H1 (cell line): Measurements from ENCODE around the gene LCE4A. TPM values are rescaled to one million over a fixed set of nuclear protein-coding genes. Genes with fewer than 3 reads are reported as not detected.

Experiments
- CTCF ChIA-PET: fragments of 300-600 bp; sonication (Branson Sonifier 250); formaldehyde crosslinking; loops from one replicate; lab custom pipeline; 2021; ENCODE audit not compliant: partially characterized antibody; lab: Charles Lee
- POLR2A ChIA-PET: fragments of 300-600 bp; sonication (Branson Sonifier 250); formaldehyde crosslinking; loops from one replicate; lab custom pipeline; 2021; ENCODE audit warnings: inconsistent platforms; ENCODE audit not compliant: partially characterized antibody; lab: Charles Lee
- DNase-seq, 2 experiments: peaks; one replicate each; pipeline versions ENCODE4 v3.0.0 to v3.0.0-alpha.2; 2010 to 2022; ENCODE audit warnings: low spot score in 2 of 2, low read depth in 1 of 2, mixed read lengths in 1 of 2
- FAIRE-seq: peaks from 2 replicates; lab custom pipeline; 2011; peaks lifted over from hg19 to GRCh38; lab: Jason Lieb, UNC
- H2AFZ ChIP-seq: 2 replicates; pipeline ENCODE4 v1.8.1; 2012; ENCODE audit warnings: low read length, inconsistent platforms
- H2AK5ac ChIP-seq: 2 replicates; pipeline ENCODE4 v1.6.1; 2013; ENCODE audit warnings: low read depth, low read length
- H2BK120ac ChIP-seq: replicated peaks from 2 replicates; pipeline ENCODE3; 2013; ENCODE audit warnings: low read depth, low read length, inconsistent platforms
- H2BK12ac ChIP-seq: 2 replicates; pipeline ENCODE4 v1.6.1; 2013; ENCODE audit warnings: low read depth, low read length
- H2BK15ac ChIP-seq: 2 replicates; pipeline ENCODE4 v1.6.1; 2013; ENCODE audit warnings: low read length
- H2BK20ac ChIP-seq: 2 replicates; pipeline ENCODE4 v1.6.1; 2013; ENCODE audit warnings: low read length
- H2BK5ac ChIP-seq: 2 replicates; pipeline ENCODE4 v1.6.1; 2013; ENCODE audit warnings: low read depth, low read length
- H3K14ac ChIP-seq: 2 replicates; pipeline ENCODE4 v1.6.1; 2013; ENCODE audit warnings: inconsistent platforms; ENCODE audit not compliant: insufficient read length
- H3K18ac ChIP-seq: 2 replicates; pipeline ENCODE4 v1.6.1; 2013; ENCODE audit warnings: low read length; ENCODE audit errors: extremely low read depth
- H3K23ac ChIP-seq: 2 replicates; pipeline ENCODE4 v1.6.1; 2013; ENCODE audit warnings: inconsistent platforms; ENCODE audit not compliant: insufficient read length
- H3K23me2 ChIP-seq: 2 replicates; pipeline ENCODE4 v1.6.1; 2013; ENCODE audit warnings: low read depth, low read length
- H3K27ac ChIP-seq: 2 replicates; pipeline ENCODE4 v1.6.1; 2011; ENCODE audit warnings: low read depth, low read length, inconsistent platforms
- H3K27me3 ChIP-seq, 4 experiments: replicated peaks in 1 of 4; 1 replicate in 1 of 4; 2 replicates in 3 of 4; pipeline versions ENCODE4 v1.6.1 to v1.8.1; 2011 to 2013; ENCODE audit warnings: low read length in 3 of 4, mild to moderate bottlenecking in 3 of 4, inconsistent platforms in 2 of 4, mixed read lengths in 2 of 4, moderate library complexity in 1 of 4; ENCODE audit not compliant: control insufficient read depth in 3 of 4, insufficient read depth in 3 of 4; ENCODE audit errors: extremely low read depth in 1 of 4
- H3K36me3 ChIP-seq, 4 experiments: 2 replicates each; pipeline versions ENCODE4 v1.6.1 to v1.8.1; 2011 to 2013; ENCODE audit warnings: mild to moderate bottlenecking in 4 of 4, low read length in 3 of 4, moderate library complexity in 2 of 4, control low read depth in 1 of 4, inconsistent platforms in 1 of 4; ENCODE audit not compliant: insufficient read depth in 4 of 4, control insufficient read depth in 2 of 4
- H3K4ac ChIP-seq: replicated peaks from 2 replicates; pipeline ENCODE3; 2013; ENCODE audit warnings: low read length, low read depth, mixed read lengths, inconsistent platforms; ENCODE audit not compliant: insufficient read length
- H3K4me1 ChIP-seq, 4 experiments: replicated peaks in 1 of 4; 1 replicate in 1 of 4; 2 replicates in 3 of 4; pipeline versions ENCODE4 v1.6.1 to v1.8.1; 2011 to 2013; ENCODE audit warnings: low read length in 3 of 4, inconsistent platforms in 2 of 4, mixed read lengths in 1 of 4; ENCODE audit not compliant: insufficient read depth in 4 of 4, control insufficient read depth in 3 of 4
- H3K4me2 ChIP-seq, 2 experiments: 2 replicates each; pipeline versions ENCODE4 v1.6.1 to v1.8.1; 2011 to 2013; ENCODE audit warnings: low read depth in 2 of 2, low read length in 2 of 2, control low read depth in 1 of 2, inconsistent platforms in 1 of 2, mild to moderate bottlenecking in 1 of 2; ENCODE audit not compliant: insufficient read depth in 1 of 2
- H3K4me3 ChIP-seq, 4 experiments: fragments of 200-600, 300-600 bp in 1 of 4; sonication (generic), shearing (Covaris generic), sonication (Bioruptor Twin) in 1 of 4; 2 replicates each; pipeline versions ENCODE4 v1.5.1 to v1.8.1; 2011 to 2016; ENCODE audit warnings: low read length in 4 of 4, low read depth in 3 of 4, control low read depth in 2 of 4, inconsistent platforms in 2 of 4, mild to moderate bottlenecking in 2 of 4, mixed read lengths in 1 of 4, moderate library complexity in 1 of 4; ENCODE audit not compliant: insufficient read depth in 2 of 4; ENCODE audit errors: extremely low read depth in 1 of 4
- H3K56ac ChIP-seq: replicated peaks from 2 replicates; pipeline ENCODE3; 2013; ENCODE audit warnings: low read depth, mild to moderate bottlenecking, mixed read lengths, low read length, inconsistent platforms; ENCODE audit not compliant: insufficient read length
- H3K79me1 ChIP-seq: 2 replicates; pipeline ENCODE4 v1.6.1; 2013; ENCODE audit warnings: low read depth, low read length, control low read depth
- H3K79me2 ChIP-seq, 2 experiments: 2 replicates each; pipeline versions ENCODE4 v1.6.1 to v1.8.1; 2012 to 2013; ENCODE audit warnings: low read length in 2 of 2, mild to moderate bottlenecking in 2 of 2, inconsistent platforms in 1 of 2; ENCODE audit not compliant: insufficient read depth in 2 of 2, control insufficient read depth in 1 of 2
- H3K9ac ChIP-seq, 4 experiments: replicated peaks in 1 of 4; 1 replicate in 1 of 4; 2 replicates in 3 of 4; pipeline versions ENCODE4 v1.6.1 to v1.8.1; 2011 to 2013; ENCODE audit warnings: low read depth in 3 of 4, low read length in 3 of 4, control low read depth in 2 of 4, mild to moderate bottlenecking in 2 of 4, moderate library complexity in 2 of 4, inconsistent platforms in 1 of 4; ENCODE audit errors: extremely low read depth in 1 of 4
- H3K9me3 ChIP-seq, 2 experiments: 2 replicates each; pipeline versions ENCODE4 v1.6.1 to v1.8.1; 2012 to 2013; ENCODE audit warnings: mild to moderate bottlenecking in 2 of 2, moderate library complexity in 2 of 2, control low read depth in 1 of 2, inconsistent platforms in 1 of 2, low read depth in 1 of 2, low read length in 1 of 2, mixed read lengths in 1 of 2; ENCODE audit not compliant: insufficient read depth in 2 of 2
- H4K20me1 ChIP-seq, 2 experiments: replicated peaks in 1 of 2; 2 replicates each; pipeline versions ENCODE3 to v1.8.1; 2011 to 2013; ENCODE audit warnings: inconsistent platforms in 2 of 2, low read length in 2 of 2, mild to moderate bottlenecking in 1 of 2; ENCODE audit not compliant: insufficient read depth in 2 of 2, control insufficient read depth in 1 of 2
- H4K5ac ChIP-seq: 2 replicates; pipeline ENCODE4 v1.6.1; 2013; ENCODE audit warnings: low read length, low read depth, mixed read lengths, inconsistent platforms; ENCODE audit not compliant: insufficient read length
- H4K8ac ChIP-seq: 2 replicates; pipeline ENCODE4 v1.8.0; 2013; ENCODE audit warnings: mild to moderate bottlenecking, moderate library complexity, low read length, inconsistent platforms; ENCODE audit not compliant: insufficient read depth; ENCODE audit errors: extremely low read depth
- H4K91ac ChIP-seq: replicated peaks from 2 replicates; pipeline ENCODE3; 2013; ENCODE audit warnings: low read length, mixed read lengths, inconsistent platforms; ENCODE audit not compliant: insufficient read length
- BACH1 ChIP-seq: IDR thresholded peaks from 2 replicates; pipeline ENCODE4 v1.6.1; 2012; ENCODE audit warnings: low read length, improper control_type of control experiment
- BCL11A ChIP-seq, 2 experiments: IDR thresholded peaks; one replicate each; pipeline ENCODE4 v1.6.1; 2011; ENCODE audit warnings: low read depth in 2 of 2, low read length in 2 of 2, mild to moderate bottlenecking in 2 of 2
- BRCA1 ChIP-seq: IDR thresholded peaks from 2 replicates; pipeline ENCODE4 v1.6.1; 2012; ENCODE audit warnings: low read depth, low read length, improper control_type of control experiment
- CTBP2 ChIP-seq: IDR thresholded peaks from 2 replicates; pipeline ENCODE4 v1.7.0; 2011; ENCODE audit warnings: borderline replicate concordance, mild to moderate bottlenecking, moderate library complexity, mixed read lengths, low read length; ENCODE audit not compliant: insufficient read depth, insufficient read length
- KDM1A ChIP-seq: fragments of 200-600, 300-600 bp; sonication (generic); IDR thresholded peaks from 2 replicates; pipeline ENCODE4 v1.7.1; 2016; ENCODE audit warnings: mild to moderate bottlenecking, low read length, borderline replicate concordance
- SUZ12 ChIP-seq: fragments of 200-600 bp; sonication (generic); IDR thresholded peaks from 2 replicates; pipeline ENCODE4 v1.6.1; 2012; ENCODE audit warnings: mild to moderate bottlenecking, inconsistent platforms, low read length, moderate library complexity, mixed read lengths
- polyA plus RNA-seq, 7 experiments: library from polyadenylated mRNA; depleted of rRNA in 3 of 7; stranded (reverse) in 5 of 7; unstranded in 2 of 7; fragments of >200 nt in 5 of 7; fragments of 200-250 nt in 2 of 7; gene quantifications; 1 replicate in 5 of 7; 2 replicates in 1 of 7; 4 replicates in 1 of 7; pipeline versions ENCODE4 v1.2.1 to v1.2.3, GENCODE V29; 2011 to 2013; ENCODE audit warnings: missing spikeins in 2 of 7, mixed read lengths in 2 of 7
- total RNA-seq: library from RNA; stranded (reverse); fragmentation: NEBNext Ultra II Directional; extraction: Animal tissue kit (Norgen Biotek cat#: 25700); gene quantifications from 2 replicates; pipeline ENCODE4 v1.2.1, GENCODE V29; 2021
- TF ChIP-seq, protein P1 (sequence below), 3 experiments: IDR thresholded peaks; 1 replicate in 2 of 3; 2 replicates in 1 of 3; pipeline versions ENCODE4 v1.5.1 to v1.6.1; 2011; ENCODE audit warnings: low read length in 3 of 3, mild to moderate bottlenecking in 3 of 3, inconsistent platforms in 2 of 3, low read depth in 1 of 3, moderate library complexity in 1 of 3; ENCODE audit not compliant: insufficient read depth in 1 of 3; ENCODE audit errors: control extremely low read depth in 1 of 3
- TF ChIP-seq, protein P2 (sequence below): IDR thresholded peaks from 2 replicates; pipeline ENCODE4 v1.6.1; 2012; ENCODE audit warnings: inconsistent platforms

LCE4A gene
- total and polyA plus RNA-seq, 2 of the 8 experiments (the other 6 are each of a cell fraction or from before 2014, with no cell fraction given) = not detected

DNA sequence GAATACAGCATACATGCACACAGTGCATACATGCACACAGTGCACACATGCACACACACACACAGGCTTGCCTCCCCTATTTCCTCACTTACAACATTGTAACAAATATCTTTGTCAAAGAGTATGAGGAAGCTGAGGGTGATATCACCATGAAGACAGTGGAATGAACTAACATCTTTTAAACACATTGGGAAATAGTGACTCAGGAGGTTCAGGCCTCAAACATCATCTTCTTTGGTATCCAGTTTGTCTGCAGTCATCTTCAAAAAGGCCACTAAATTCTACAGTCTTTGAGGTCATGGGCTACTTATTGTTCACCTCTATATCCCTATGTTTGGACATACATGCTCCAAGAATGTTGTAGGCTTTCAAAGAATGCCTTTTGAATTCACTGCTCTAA, 24.1 kb upstream of the LCE4A start:
- Histone ChIP-seq H4K5ac (no peak overlapping the region), H3K9me3 (peaks cover 59 to 80% of the 10 kb centered on the region in 2 experiments), H2BK20ac (no peak overlapping the region), H3K4me2 (no peak overlapping the region), H3K36me3 (no peaks in the 10 kb centered on the region), H3K23ac (no peak overlapping the region), H3K27ac (no peak overlapping the region), H4K20me1 (no peaks in the 10 kb centered on the region), H2BK12ac (no peak overlapping the region), H2BK15ac (no peak overlapping the region), H3K56ac (no peak overlapping the region), H2AFZ (no peak overlapping the region), H2BK5ac (no peak overlapping the region), H3K27me3 (no peaks in the 10 kb centered on the region), H4K8ac (no peak overlapping the region), H4K91ac (no peak overlapping the region), H3K18ac (no peak overlapping the region), H3K79me1 (no peaks in the 10 kb centered on the region), H2AK5ac (no peak overlapping the region), H2BK120ac (no peak overlapping the region), H3K79me2 (no peaks in the 10 kb centered on the region), H3K14ac (no peak overlapping the region), H3K23me2 (no peaks in the 10 kb centered on the region), H3K9ac (no peak overlapping the region), H3K4me3 (no peak overlapping the region), H3K4me1 (no peaks in the 10 kb centered on the region), H3K4ac (no peak overlapping the region)
- ChIA-PET POLR2A (no interaction called here), CTCF (no interaction called here)
- DNase-seq (no peak), FAIRE-seq (no peak)
- TF ChIP-seq BCL11A (IDR thresholded peaks at IDR 0.05; ENCODE audit: low read depth in 2 of 2, low read length in 2 of 2) (no peak), BACH1 (no peak), KDM1A (no peak), BRCA1 (no peak), CTBP2 (no peak), SUZ12 (no peak)
- TF ChIP-seq, protein P1, sequence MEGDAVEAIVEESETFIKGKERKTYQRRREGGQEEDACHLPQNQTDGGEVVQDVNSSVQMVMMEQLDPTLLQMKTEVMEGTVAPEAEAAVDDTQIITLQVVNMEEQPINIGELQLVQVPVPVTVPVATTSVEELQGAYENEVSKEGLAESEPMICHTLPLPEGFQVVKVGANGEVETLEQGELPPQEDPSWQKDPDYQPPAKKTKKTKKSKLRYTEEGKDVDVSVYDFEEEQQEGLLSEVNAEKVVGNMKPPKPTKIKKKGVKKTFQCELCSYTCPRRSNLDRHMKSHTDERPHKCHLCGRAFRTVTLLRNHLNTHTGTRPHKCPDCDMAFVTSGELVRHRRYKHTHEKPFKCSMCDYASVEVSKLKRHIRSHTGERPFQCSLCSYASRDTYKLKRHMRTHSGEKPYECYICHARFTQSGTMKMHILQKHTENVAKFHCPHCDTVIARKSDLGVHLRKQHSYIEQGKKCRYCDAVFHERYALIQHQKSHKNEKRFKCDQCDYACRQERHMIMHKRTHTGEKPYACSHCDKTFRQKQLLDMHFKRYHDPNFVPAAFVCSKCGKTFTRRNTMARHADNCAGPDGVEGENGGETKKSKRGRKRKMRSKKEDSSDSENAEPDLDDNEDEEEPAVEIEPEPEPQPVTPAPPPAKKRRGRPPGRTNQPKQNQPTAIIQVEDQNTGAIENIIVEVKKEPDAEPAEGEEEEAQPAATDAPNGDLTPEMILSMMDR (IDR thresholded peaks at IDR 0.05; ENCODE audit: control extremely low read depth in 1 of 3, insufficient read depth in 1 of 3, low read depth in 1 of 3, low read length in 3 of 3) = no peak
- TF ChIP-seq, protein P2, sequence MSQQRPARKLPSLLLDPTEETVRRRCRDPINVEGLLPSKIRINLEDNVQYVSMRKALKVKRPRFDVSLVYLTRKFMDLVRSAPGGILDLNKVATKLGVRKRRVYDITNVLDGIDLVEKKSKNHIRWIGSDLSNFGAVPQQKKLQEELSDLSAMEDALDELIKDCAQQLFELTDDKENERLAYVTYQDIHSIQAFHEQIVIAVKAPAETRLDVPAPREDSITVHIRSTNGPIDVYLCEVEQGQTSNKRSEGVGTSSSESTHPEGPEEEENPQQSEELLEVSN = no peak
